GM06990 (cell line): ENCODE data around the gene SHISA4.
"Not testable (repeated sequence)": the region's sequence is repeated elsewhere in the genome, so short reads cannot be mapped to it uniquely, and the experiment has no call there.

Source experiments
- DNase-seq: peaks from one replicate; pipeline ENCODE4 v3.0.0-alpha.2; 2011; ENCODE audit not compliant: insufficient read length; ENCODE audit errors: extremely low read depth
- H3K27me3 ChIP-seq: replicated peaks from 2 replicates; pipeline ENCODE4 v1.6.0; 2011; ENCODE audit warnings: low read length; ENCODE audit not compliant: control insufficient read depth, insufficient read depth
- H3K36me3 ChIP-seq: 2 replicates; pipeline ENCODE4 v1.5.1; 2011; ENCODE audit warnings: low read length; ENCODE audit not compliant: control insufficient read depth, insufficient read depth
- H3K4me3 ChIP-seq: replicated peaks from 2 replicates; pipeline ENCODE4 v1.5.1; 2011; ENCODE audit warnings: low read depth, mild to moderate bottlenecking, control low read depth, low read length
- TF ChIP-seq, protein P1 (sequence below): IDR thresholded peaks from 2 replicates; pipeline ENCODE4 v1.5.1; 2011; ENCODE audit warnings: low read length, control low read depth, mild to moderate bottlenecking, inconsistent platforms; ENCODE audit not compliant: insufficient read depth, poor library complexity, severe bottlenecking

The SHISA4 gene

DNA sequence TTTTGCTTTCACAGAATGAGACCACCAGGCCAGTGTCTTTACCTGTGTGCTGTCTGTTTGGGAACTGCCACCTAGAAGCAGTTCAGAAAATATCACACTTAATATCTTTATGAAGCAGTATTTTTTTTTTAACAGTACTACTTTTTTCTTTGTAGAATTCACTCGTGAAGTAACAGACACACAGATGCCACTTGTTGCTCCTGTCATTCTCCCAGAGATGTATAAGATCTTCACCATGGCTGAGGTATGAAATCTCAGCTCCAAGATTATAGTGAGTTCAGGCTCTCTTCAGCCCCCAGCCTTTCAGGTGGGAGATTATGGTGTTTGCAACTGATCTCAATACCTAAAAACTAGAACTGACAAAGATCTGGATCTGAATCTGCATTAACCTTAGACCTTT lies 36.7 kb upstream of the SHISA4 start:
- Histone ChIP-seq H3K27me3 (no peaks in the 10 kb centered on the region), H3K4me3 (no peak overlapping the region), H3K36me3 (peaks cover 20% of the 10 kb centered on the region)
- DNase-seq: no peak
- TF ChIP-seq, protein P1, sequence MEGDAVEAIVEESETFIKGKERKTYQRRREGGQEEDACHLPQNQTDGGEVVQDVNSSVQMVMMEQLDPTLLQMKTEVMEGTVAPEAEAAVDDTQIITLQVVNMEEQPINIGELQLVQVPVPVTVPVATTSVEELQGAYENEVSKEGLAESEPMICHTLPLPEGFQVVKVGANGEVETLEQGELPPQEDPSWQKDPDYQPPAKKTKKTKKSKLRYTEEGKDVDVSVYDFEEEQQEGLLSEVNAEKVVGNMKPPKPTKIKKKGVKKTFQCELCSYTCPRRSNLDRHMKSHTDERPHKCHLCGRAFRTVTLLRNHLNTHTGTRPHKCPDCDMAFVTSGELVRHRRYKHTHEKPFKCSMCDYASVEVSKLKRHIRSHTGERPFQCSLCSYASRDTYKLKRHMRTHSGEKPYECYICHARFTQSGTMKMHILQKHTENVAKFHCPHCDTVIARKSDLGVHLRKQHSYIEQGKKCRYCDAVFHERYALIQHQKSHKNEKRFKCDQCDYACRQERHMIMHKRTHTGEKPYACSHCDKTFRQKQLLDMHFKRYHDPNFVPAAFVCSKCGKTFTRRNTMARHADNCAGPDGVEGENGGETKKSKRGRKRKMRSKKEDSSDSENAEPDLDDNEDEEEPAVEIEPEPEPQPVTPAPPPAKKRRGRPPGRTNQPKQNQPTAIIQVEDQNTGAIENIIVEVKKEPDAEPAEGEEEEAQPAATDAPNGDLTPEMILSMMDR: no peak

DNA sequence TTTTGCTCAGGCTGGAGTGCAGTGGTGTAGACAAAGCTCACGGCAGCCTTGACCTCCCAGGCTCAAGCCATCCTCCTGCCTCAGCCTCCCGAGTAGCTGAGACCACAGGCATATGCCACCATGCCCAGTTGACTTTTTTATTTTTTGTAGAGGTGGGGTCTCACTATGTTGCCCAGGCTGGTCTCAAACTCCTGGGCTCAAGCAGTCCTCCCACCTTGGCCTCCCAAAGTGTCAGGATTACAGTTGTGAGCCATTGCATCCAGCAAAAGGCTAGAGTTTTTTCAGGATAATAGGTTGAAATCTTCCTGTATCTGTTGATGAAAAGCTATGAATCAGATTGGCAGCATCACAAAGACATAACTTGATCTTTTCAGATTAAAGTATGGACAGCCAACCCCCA lies 32.0 kb upstream of the SHISA4 start:
- not testable (repeated sequence) for H3K4me3 ChIP-seq, H3K27me3 ChIP-seq, DNase-seq
- H3K36me3 ChIP-seq: peaks cover 17% of the 10 kb centered on the region

DNA sequence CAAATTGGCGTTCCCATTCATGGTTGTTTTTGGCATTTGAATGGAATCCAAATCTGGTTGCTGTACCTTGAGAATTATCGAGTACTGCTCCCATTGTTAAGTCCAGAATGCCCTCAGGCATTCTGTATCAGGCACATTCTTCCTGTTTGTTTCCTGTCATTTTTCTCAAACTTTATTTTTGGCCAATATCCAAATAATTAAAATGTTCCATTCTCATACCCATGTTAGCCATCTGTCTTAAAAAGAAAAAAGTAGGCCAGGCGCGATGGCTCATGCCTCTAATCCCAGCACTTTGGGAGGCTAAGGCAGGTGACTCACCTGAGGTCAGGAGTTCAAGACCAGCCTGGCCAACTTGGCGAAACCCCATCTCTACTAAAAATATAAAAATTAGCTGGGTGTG lies 29.3 kb upstream of the SHISA4 start:
- TF ChIP-seq, protein P1: no peak
- Histone ChIP-seq H3K27me3 (no peaks in the 10 kb centered on the region), H3K36me3 (peaks cover 10% of the 10 kb centered on the region), H3K4me3 (no peak overlapping the region)
- no peak for DNase-seq

DNA sequence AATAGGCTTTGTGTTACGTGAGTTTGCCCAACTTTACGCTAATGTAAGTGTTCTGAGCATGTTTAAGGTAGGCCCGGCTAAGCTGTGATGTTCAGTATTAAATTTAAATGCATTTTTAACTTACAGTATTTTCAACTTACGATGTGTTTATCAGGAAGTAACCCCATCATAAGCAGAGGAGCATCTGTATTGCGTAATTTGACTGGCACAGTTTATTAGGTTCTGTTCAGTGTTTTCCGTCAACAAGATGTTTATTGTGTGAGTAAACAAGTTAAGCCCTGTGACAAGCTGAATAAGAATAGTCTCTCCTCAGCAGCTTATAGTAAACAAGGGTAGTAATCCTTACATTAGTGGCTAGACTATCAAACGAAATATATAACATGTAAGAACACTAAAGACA lies 27.2 kb upstream of the SHISA4 start:
- DNase-seq: no peak
- no peaks in the 10 kb centered on the region for H3K27me3 ChIP-seq
- H3K4me3 ChIP-seq: no peak overlapping the region
- peaks cover 7% of the 10 kb centered on the region for H3K36me3 ChIP-seq
- TF ChIP-seq, protein P1: no peak

DNA sequence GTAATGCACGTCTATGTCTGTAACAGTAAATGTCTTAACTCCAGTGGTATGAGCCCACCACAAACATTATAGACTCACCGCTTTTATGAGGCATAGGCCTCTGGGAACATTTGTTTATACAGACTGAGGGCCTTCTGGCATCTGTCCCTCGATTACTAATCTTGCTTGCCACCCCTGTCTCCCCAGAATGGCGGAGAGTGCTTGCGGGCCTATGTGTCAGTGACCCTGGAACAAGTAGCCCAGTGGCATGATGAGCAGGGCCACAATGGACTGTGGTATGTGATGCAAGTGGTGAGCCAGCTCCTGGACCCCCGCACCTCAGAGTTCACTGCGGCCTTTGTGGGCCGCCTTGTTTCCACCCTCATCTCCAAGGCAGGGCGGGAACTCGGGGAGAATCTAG lies 18.3 kb upstream of the SHISA4 start:
- Histone ChIP-seq H3K4me3 (no peak overlapping the region), H3K27me3 (no peaks in the 10 kb centered on the region), H3K36me3 (peaks cover 32% of the 10 kb centered on the region)
- TF ChIP-seq, protein P1: no peak
- DNase-seq: no peak

DNA sequence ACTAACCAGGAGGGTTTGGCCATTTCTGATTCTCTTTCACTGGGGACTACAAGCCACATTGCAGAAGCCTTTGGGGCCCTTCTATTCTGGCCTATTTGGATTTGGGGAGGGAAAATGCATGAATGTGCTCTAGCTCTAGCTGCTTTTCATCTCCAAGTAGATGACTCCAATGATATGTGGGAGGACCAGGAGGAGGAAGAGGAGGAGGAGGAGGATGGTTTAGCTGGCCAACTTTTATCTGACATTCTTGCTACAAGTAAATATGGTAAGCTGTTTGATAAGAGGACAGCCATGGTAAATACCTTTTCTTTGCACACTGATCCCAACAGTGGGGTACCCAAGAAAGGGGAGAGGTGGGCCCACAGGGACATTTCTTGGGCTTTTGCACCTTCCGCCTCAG lies 14.0 kb upstream of the SHISA4 start:
- peaks cover 26% of the 10 kb centered on the region for H3K36me3 ChIP-seq
- no peak for DNase-seq
- TF ChIP-seq, protein P1: no peak
- no peak overlapping the region for H3K4me3 ChIP-seq
- no peaks in the 10 kb centered on the region for H3K27me3 ChIP-seq
